ENCODE measurements around the gene CCL5.

- no peak for TF ChIP-seq GATA2 (IDR thresholded peaks at IDR 0.05; ENCODE audit: low read depth, low read length)
- no peak for TF ChIP-seq GATA3 (IDR thresholded peaks at IDR 0.05; ENCODE audit: low read depth, low read length)
These were observed 14.0 kb upstream of the CCL5 start for GRCh38 chr17:35894206-35894605.

Data from SH-SY5Y (cell line).